ENCODE measurements around the gene SOX6.

The SOX6 gene

GRCh38 chr11:16027621-16028020, 328.7 kb downstream of the SOX6 start:
- no peaks in the 10 kb centered on the region for H3K27me3 ChIP-seq (ENCODE audit: control insufficient read depth, low read length)
- no peaks in the 10 kb centered on the region for H4K20me1 ChIP-seq (ENCODE audit: control insufficient read depth, insufficient read depth, low read depth, low read length)

GRCh38 chr11:16026849-16027248, 329.5 kb downstream of the SOX6 start:
- TF ChIP-seq CTCF (IDR thresholded peaks at IDR 0.05; ENCODE audit: low read depth, low read length, poor library complexity, severe bottlenecking) (no peak), EZH2phosphoT487 (IDR thresholded peaks at IDR 0.05; ENCODE audit: borderline replicate concordance, low read length) (no peak)
- Histone ChIP-seq H3K9me2 (replicated peaks; ENCODE audit: control insufficient read depth, low read length) (no peaks in the 10 kb centered on the region), H4K20me1 (ENCODE audit: control insufficient read depth, insufficient read depth, low read depth, low read length) (no peaks in the 10 kb centered on the region), H3K27me3 (ENCODE audit: control insufficient read depth, low read length) (no peaks in the 10 kb centered on the region), H3K27ac (ENCODE audit: low read depth, low read length) (no peak overlapping the region), H3F3A (ENCODE audit: control insufficient read depth, insufficient read depth) (no peaks in the 10 kb centered on the region), H3K36me3 (ENCODE audit: control insufficient read depth, low read length) (no peaks in the 10 kb centered on the region), H3K9me3 (ENCODE audit: control insufficient read depth, insufficient read depth, low read length) (no peaks in the 10 kb centered on the region), H3K4me2 (ENCODE audit: low read length) (no peak overlapping the region), H3K4me3 (ENCODE audit: low read length) (no peak overlapping the region), H3K79me2 (ENCODE audit: control insufficient read depth, low read length) (no peaks in the 10 kb centered on the region), H3K4me1 (ENCODE audit: control insufficient read depth, low read length) (no peaks in the 10 kb centered on the region)

More at GRCh38 chr11:16027621-16028020, 328.7 kb downstream of the SOX6 start:
- Histone ChIP-seq H3K4me3 (ENCODE audit: low read length) (no peak overlapping the region), H3K4me2 (ENCODE audit: low read length) (no peak overlapping the region), H3K36me3 (ENCODE audit: control insufficient read depth, low read length) (no peaks in the 10 kb centered on the region), H3K4me1 (ENCODE audit: control insufficient read depth, low read length) (no peaks in the 10 kb centered on the region), H3K79me2 (ENCODE audit: control insufficient read depth, low read length) (no peaks in the 10 kb centered on the region), H3F3A (ENCODE audit: control insufficient read depth, insufficient read depth) (no peaks in the 10 kb centered on the region), H3K9me3 (ENCODE audit: control insufficient read depth, insufficient read depth, low read length) (no peaks in the 10 kb centered on the region), H3K9me2 (replicated peaks; ENCODE audit: control insufficient read depth, low read length) (no peaks in the 10 kb centered on the region), H3K27ac (ENCODE audit: low read depth, low read length) (no peak overlapping the region)
- TF ChIP-seq EZH2phosphoT487 (IDR thresholded peaks at IDR 0.05; ENCODE audit: borderline replicate concordance, low read length), result no peak
- no peak for TF ChIP-seq CTCF (IDR thresholded peaks at IDR 0.05; ENCODE audit: low read depth, low read length, poor library complexity, severe bottlenecking)

- Histone ChIP-seq H3F3A (ENCODE audit: control insufficient read depth, insufficient read depth) (no peaks in the 10 kb centered on the region), H3K9me3 (ENCODE audit: control insufficient read depth, insufficient read depth, low read length) (no peaks in the 10 kb centered on the region), H3K36me3 (ENCODE audit: control insufficient read depth, low read length) (no peaks in the 10 kb centered on the region), H4K20me1 (ENCODE audit: control insufficient read depth, insufficient read depth, low read depth, low read length) (no peaks in the 10 kb centered on the region), H3K4me1 (ENCODE audit: control insufficient read depth, low read length) (no peaks in the 10 kb centered on the region), H3K79me2 (ENCODE audit: control insufficient read depth, low read length) (no peaks in the 10 kb centered on the region), H3K4me2 (ENCODE audit: low read length) (no peak overlapping the region), H3K4me3 (ENCODE audit: low read length) (no peak overlapping the region), H3K27ac (ENCODE audit: low read depth, low read length) (no peak overlapping the region), H3K27me3 (ENCODE audit: control insufficient read depth, low read length) (no peaks in the 10 kb centered on the region), H3K9me2 (replicated peaks; ENCODE audit: control insufficient read depth, low read length) (no peaks in the 10 kb centered on the region)
- no peak for TF ChIP-seq EZH2phosphoT487 (IDR thresholded peaks at IDR 0.05; ENCODE audit: borderline replicate concordance, low read length)
- no peak for TF ChIP-seq CTCF (IDR thresholded peaks at IDR 0.05; ENCODE audit: low read depth, low read length, poor library complexity, severe bottlenecking)
Measured at GRCh38 chr11:16018931-16019330, 337.4 kb downstream of the SOX6 start.

- H3K27me3 ChIP-seq (ENCODE audit: control insufficient read depth, low read length), result no peaks in the 10 kb centered on the region
- H3K79me2 ChIP-seq (ENCODE audit: control insufficient read depth, low read length), result no peaks in the 10 kb centered on the region
- no peaks in the 10 kb centered on the region for H3K9me3 ChIP-seq (ENCODE audit: control insufficient read depth, insufficient read depth, low read length)
- TF ChIP-seq CTCF (IDR thresholded peaks at IDR 0.05; ENCODE audit: low read depth, low read length, poor library complexity, severe bottlenecking), result no peak
- TF ChIP-seq EZH2phosphoT487 (IDR thresholded peaks at IDR 0.05; ENCODE audit: borderline replicate concordance, low read length), result no peak
- H3K27ac ChIP-seq (ENCODE audit: low read depth, low read length), result no peak overlapping the region
- no peaks in the 10 kb centered on the region for H3F3A ChIP-seq (ENCODE audit: control insufficient read depth, insufficient read depth)
- H3K4me2 ChIP-seq (ENCODE audit: low read length), result no peak overlapping the region
- no peaks in the 10 kb centered on the region for H4K20me1 ChIP-seq (ENCODE audit: control insufficient read depth, insufficient read depth, low read depth, low read length)
- H3K9me2 ChIP-seq (replicated peaks; ENCODE audit: control insufficient read depth, low read length), result no peaks in the 10 kb centered on the region
- no peak overlapping the region for H3K4me3 ChIP-seq (ENCODE audit: low read length)
- no peaks in the 10 kb centered on the region for H3K4me1 ChIP-seq (ENCODE audit: control insufficient read depth, low read length)
- H3K36me3 ChIP-seq (ENCODE audit: control insufficient read depth, low read length), result no peaks in the 10 kb centered on the region
Measured at GRCh38 chr11:16016468-16016829, 339.9 kb downstream of the SOX6 start.
